K562 (cell line): Measurements from ENCODE around the gene PHTF2. TPM values are rescaled to one million over a fixed set of nuclear protein-coding genes. Genes with fewer than 3 reads are reported as not detected.

Experiments
- CBFA2T2 ChIP-seq: fragments of 450-650 bp; conservative IDR thresholded peaks from 2 replicates; pipeline ENCODE4 v1.6.1; 2017; ENCODE audit warnings: mild to moderate bottlenecking
- EGR1 ChIP-seq: fragments of 450-650 bp; conservative IDR thresholded peaks from 2 replicates; pipeline ENCODE4 v1.6.1; 2017; ENCODE audit warnings: mild to moderate bottlenecking
- KAT2B ChIP-seq: IDR thresholded peaks from one replicate; pipeline ENCODE4 v1.6.1; 2012; ENCODE audit warnings: low read depth, mild to moderate bottlenecking, control low read depth, inconsistent platforms, low read length, moderate library complexity
- KAT8 ChIP-seq: fragments of 450-650 bp; IDR thresholded peaks from 2 replicates; pipeline ENCODE4 v1.6.1; 2016; ENCODE audit warnings: low read depth, mild to moderate bottlenecking
- KDM1A ChIP-seq, 2 experiments: fragments of 450-650 bp; IDR thresholded peaks; 2 replicates each; pipeline ENCODE4 v1.6.1; 2016; ENCODE audit warnings: mild to moderate bottlenecking in 2 of 2
- KLF16 ChIP-seq: IDR thresholded peaks from 2 replicates; pipeline ENCODE4 v1.6.1; 2016; ENCODE audit warnings: antibody characterized with exemption
- MECOM ChIP-seq: fragments of 250-450 bp; sonication (Bioruptor Pico); IDR thresholded peaks from 2 replicates; pipeline ENCODE4 v1.8.0; 2022; ENCODE audit warnings: inconsistent platforms
- MNT ChIP-seq, 2 experiments: fragments of 450-650 bp; conservative IDR thresholded peaks; 2 replicates each; pipeline ENCODE4 v1.6.1; 2017; ENCODE audit warnings: mild to moderate bottlenecking in 2 of 2, moderate library complexity in 2 of 2
- NCOR1 ChIP-seq: fragments of 450-650 bp; IDR thresholded peaks from 2 replicates; pipeline ENCODE4 v1.6.1; 2016; ENCODE audit warnings: mild to moderate bottlenecking, moderate library complexity
- NFIC ChIP-seq: fragments of 450-650 bp; IDR thresholded peaks from 2 replicates; pipeline ENCODE4 v1.6.1; 2017; ENCODE audit warnings: mild to moderate bottlenecking, inconsistent platforms
- RAD21 ChIP-seq, 2 experiments: fragments of 250-450 bp in 1 of 2; fragments of 450-650 bp in 1 of 2; sonication (Bioruptor Pico) in 1 of 2; formaldehyde crosslinking in 1 of 2; IDR thresholded peaks in 1 of 2; conservative IDR thresholded peaks in 1 of 2; 2 replicates each; pipeline versions ENCODE4 v1.4.0 to v1.8.0; 2020 to 2022; ENCODE audit warnings: mild to moderate bottlenecking in 2 of 2, moderate library complexity in 1 of 2
- RBBP5 ChIP-seq: fragments of 200-600 bp; sonication (generic); IDR thresholded peaks from 2 replicates; pipeline ENCODE4 v1.6.1; 2012; ENCODE audit warnings: borderline replicate concordance, mild to moderate bottlenecking, low read length, control low read depth, inconsistent platforms; ENCODE audit not compliant: insufficient read depth, poor library complexity, severe bottlenecking
- RFX7 ChIP-seq: fragments of 250-450 bp; sonication (Bioruptor Pico); IDR thresholded peaks from 2 replicates; pipeline ENCODE4 v1.5.1; 2021; ENCODE audit warnings: mild to moderate bottlenecking
- SMARCA4 ChIP-seq: fragments of 450-650 bp; IDR thresholded peaks from 2 replicates; pipeline ENCODE4 v1.6.1; 2016
- TAF1 ChIP-seq: IDR thresholded peaks from 2 replicates; pipeline ENCODE4 v1.6.1; 2011; ENCODE audit warnings: mild to moderate bottlenecking, low read length, moderate library complexity; ENCODE audit not compliant: insufficient read depth, control insufficient read depth, severe bottlenecking; ENCODE audit errors: extremely low read depth
- TEAD1 ChIP-seq, 2 experiments: fragments of 450-650 bp in 1 of 2; sonication (generic) in 1 of 2; formaldehyde crosslinking; IDR thresholded peaks; 2 replicates each; pipeline versions ENCODE4 v1.4.0 to v1.8.0; 2020 to 2022; ENCODE audit warnings: mild to moderate bottlenecking in 2 of 2, missing genetic modification reagents in 1 of 2
- TOE1 ChIP-seq, 2 experiments: fragments of 450-650 bp in 1 of 2; sonication (generic) in 1 of 2; formaldehyde crosslinking in 1 of 2; IDR thresholded peaks; 2 replicates each; pipeline versions ENCODE4 v1.7.1 to v1.8.0; 2016 to 2022; ENCODE audit warnings: borderline replicate concordance in 2 of 2, mild to moderate bottlenecking in 2 of 2, antibody characterized with exemption in 1 of 2, inconsistent platforms in 1 of 2, low read depth in 1 of 2, missing genetic modification reagents in 1 of 2, moderate library complexity in 1 of 2
- ZNF140 ChIP-seq: fragments of 250-450 bp; sonication (Bioruptor Pico); IDR thresholded peaks from 2 replicates; pipeline ENCODE4 v1.8.0; 2021; ENCODE audit warnings: moderate library complexity, mild to moderate bottlenecking, inconsistent platforms
- ZNF316 ChIP-seq: fragments of 450-650 bp; IDR thresholded peaks from 2 replicates; pipeline ENCODE4 v1.6.1; 2016
- ZNF324 ChIP-seq: fragments of 250-450 bp; sonication (Bioruptor Pico); IDR thresholded peaks from 2 replicates; pipeline ENCODE4 v1.4.0; 2020; ENCODE audit warnings: mild to moderate bottlenecking
- polyA plus RNA-seq, 8 experiments: library from polyadenylated mRNA; depleted of rRNA in 4 of 8; stranded (reverse) in 5 of 8; unstranded in 3 of 8; fragments of >200 nt; fragmentation: Nextera tagmentation in 2 of 8; fragmentation: Illumina TruSeq in 1 of 8; extraction: Ambion mirVana in 2 of 8; extraction: Trizol in 1 of 8; gene quantifications; 2 replicates each; pipeline versions ENCODE4 v1.2.1 to v1.2.3, GENCODE V29; 2011 to 2014; ENCODE audit warnings: inconsistent platforms in 1 of 8, missing spikeins in 1 of 8
- total RNA-seq, 7 experiments: library from RNA; depleted of rRNA in 6 of 7; stranded (reverse); fragments of >200 nt in 6 of 7; fragmentation: Illumina TruSeq in 2 of 7; extraction: Trizol in 2 of 7; gene quantifications; 2 replicates each; pipeline versions ENCODE4 v1.2.1 to v1.2.3, GENCODE V29; 2011 to 2021; ENCODE audit warnings: low replicate concordance in 1 of 7
- TF ChIP-seq, protein P1 (sequence below): fragments of 250-450 bp; sonication (Bioruptor Pico); IDR thresholded peaks from 2 replicates; pipeline ENCODE4 v1.4.0; 2020; ENCODE audit warnings: mild to moderate bottlenecking
- TF ChIP-seq, protein P2 (sequence below): sonication (generic); IDR thresholded peaks from 2 replicates; pipeline ENCODE4 v1.6.1; 2016
- TF ChIP-seq, protein P3 (sequence below), 3 experiments: IDR thresholded peaks in 2 of 3; conservative IDR thresholded peaks in 1 of 3; 2 replicates each; pipeline ENCODE4 v1.5.1; 2011 to 2012; ENCODE audit warnings: low read length in 3 of 3, mild to moderate bottlenecking in 3 of 3, control low read depth in 2 of 3, improper control_type of control experiment in 1 of 3, inconsistent platforms in 1 of 3, low read depth in 1 of 3, mixed read lengths in 1 of 3, moderate library complexity in 1 of 3; ENCODE audit not compliant: insufficient read depth in 2 of 3

PHTF2 gene
- total and polyA plus RNA-seq, 9 of the 15 experiments (the other 6 are each of a cell fraction or from before 2014, with no cell fraction given) = 17.9 to 43.6 (median 25.4) TPM

DNA sequence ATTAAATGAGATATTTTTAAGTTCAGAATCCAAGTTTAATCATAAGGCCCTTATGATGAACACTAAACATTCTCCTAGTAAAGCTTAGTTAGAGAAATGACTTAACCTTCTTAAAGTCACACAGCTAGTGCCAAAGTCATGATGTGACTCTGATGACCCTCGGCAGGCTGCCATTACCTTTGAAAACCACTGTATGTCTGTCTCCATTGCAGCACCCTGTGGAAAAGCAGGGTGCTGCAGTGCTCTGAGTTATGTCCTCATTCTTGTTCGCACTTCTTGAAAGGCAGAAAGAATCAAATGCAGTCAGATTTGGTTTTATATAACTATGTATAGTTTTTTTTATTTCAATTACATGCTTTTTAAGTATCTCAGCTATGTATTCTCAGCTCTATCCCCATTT is 105.0 kb downstream of the PHTF2 start (continued):
- TF ChIP-seq NCOR1 (no peak), TEAD1 (CRISPR knock-in tag; IDR thresholded peaks at IDR 0.05) (no peak), RAD21 (CRISPR knock-in tag; conservative IDR thresholded peaks at IDR 0.05 in 1 of 2, IDR thresholded peaks at IDR 0.05 in 1 of 2) (peak; percentile 42 to 72), SMARCA4 (no peak), MNT (conservative IDR thresholded peaks at IDR 0.05) (no peak), KAT2B (no peak), NFIC (peak; percentile 11; the same call in 1 of the 2 replicates), TOE1 (IDR thresholded peaks at IDR 0.05; ENCODE audit: borderline replicate concordance) (no peak), TOE1 (CRISPR knock-in tag; IDR thresholded peaks at IDR 0.05; ENCODE audit: borderline replicate concordance, low read depth) (no peak), ZNF140 (CRISPR knock-in tag) (no peak), RFX7 (CRISPR knock-in tag) (no peak), CBFA2T2 (no peak), ZNF324 (no peak), MECOM (CRISPR knock-in tag) (no peak), KDM1A (IDR thresholded peaks at IDR 0.05) (no peak), KAT8 (no peak), ZNF316 (no peak), RBBP5 (no peak), KLF16 (0 out of 2 replicates have a peak, but pooled peaks have one; percentile 20), EGR1 (no peak), TAF1 (no peak)
- TF ChIP-seq, protein P1, sequence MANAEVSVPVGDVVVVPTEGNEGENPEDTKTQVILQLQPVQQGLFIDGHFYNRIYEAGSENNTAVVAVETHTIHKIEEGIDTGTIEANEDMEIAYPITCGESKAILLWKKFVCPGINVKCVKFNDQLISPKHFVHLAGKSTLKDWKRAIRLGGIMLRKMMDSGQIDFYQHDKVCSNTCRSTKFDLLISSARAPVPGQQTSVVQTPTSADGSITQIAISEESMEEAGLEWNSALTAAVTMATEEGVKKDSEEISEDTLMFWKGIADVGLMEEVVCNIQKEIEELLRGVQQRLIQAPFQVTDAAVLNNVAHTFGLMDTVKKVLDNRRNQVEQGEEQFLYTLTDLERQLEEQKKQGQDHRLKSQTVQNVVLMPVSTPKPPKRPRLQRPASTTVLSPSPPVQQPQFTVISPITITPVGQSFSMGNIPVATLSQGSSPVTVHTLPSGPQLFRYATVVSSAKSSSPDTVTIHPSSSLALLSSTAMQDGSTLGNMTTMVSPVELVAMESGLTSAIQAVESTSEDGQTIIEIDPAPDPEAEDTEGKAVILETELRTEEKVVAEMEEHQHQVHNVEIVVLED (CRISPR knock-in tag) = no peak
- TF ChIP-seq, protein P2, sequence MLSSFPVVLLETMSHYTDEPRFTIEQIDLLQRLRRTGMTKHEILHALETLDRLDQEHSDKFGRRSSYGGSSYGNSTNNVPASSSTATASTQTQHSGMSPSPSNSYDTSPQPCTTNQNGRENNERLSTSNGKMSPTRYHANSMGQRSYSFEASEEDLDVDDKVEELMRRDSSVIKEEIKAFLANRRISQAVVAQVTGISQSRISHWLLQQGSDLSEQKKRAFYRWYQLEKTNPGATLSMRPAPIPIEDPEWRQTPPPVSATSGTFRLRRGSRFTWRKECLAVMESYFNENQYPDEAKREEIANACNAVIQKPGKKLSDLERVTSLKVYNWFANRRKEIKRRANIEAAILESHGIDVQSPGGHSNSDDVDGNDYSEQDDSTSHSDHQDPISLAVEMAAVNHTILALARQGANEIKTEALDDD = peak; percentile 80
- TF ChIP-seq, protein P3, sequence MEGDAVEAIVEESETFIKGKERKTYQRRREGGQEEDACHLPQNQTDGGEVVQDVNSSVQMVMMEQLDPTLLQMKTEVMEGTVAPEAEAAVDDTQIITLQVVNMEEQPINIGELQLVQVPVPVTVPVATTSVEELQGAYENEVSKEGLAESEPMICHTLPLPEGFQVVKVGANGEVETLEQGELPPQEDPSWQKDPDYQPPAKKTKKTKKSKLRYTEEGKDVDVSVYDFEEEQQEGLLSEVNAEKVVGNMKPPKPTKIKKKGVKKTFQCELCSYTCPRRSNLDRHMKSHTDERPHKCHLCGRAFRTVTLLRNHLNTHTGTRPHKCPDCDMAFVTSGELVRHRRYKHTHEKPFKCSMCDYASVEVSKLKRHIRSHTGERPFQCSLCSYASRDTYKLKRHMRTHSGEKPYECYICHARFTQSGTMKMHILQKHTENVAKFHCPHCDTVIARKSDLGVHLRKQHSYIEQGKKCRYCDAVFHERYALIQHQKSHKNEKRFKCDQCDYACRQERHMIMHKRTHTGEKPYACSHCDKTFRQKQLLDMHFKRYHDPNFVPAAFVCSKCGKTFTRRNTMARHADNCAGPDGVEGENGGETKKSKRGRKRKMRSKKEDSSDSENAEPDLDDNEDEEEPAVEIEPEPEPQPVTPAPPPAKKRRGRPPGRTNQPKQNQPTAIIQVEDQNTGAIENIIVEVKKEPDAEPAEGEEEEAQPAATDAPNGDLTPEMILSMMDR (IDR thresholded peaks at IDR 0.05 in 2 of 3, conservative IDR thresholded peaks at IDR 0.05 in 1 of 3; ENCODE audit: insufficient read depth in 2 of 3, low read depth in 1 of 3, low read length in 3 of 3) = peak; percentile 56 to 73 (median 68)
